HUES64 (cell line): ENCODE measurements around the gene NACAD.

Experiments
- H3K27ac ChIP-seq: 2 replicates; pipeline ENCODE4 v1.7.0; 2013; ENCODE audit warnings: low read depth, low read length, inconsistent platforms
- H3K27me3 ChIP-seq: 2 replicates; pipeline ENCODE4 v1.6.1; 2013; ENCODE audit warnings: mild to moderate bottlenecking, low read length; ENCODE audit not compliant: insufficient read depth
- H3K36me3 ChIP-seq: 2 replicates; pipeline ENCODE4 v1.6.1; 2013; ENCODE audit warnings: mild to moderate bottlenecking, low read length; ENCODE audit not compliant: insufficient read depth
- H3K4me1 ChIP-seq: 2 replicates; pipeline ENCODE4 v1.6.1; 2013; ENCODE audit warnings: mild to moderate bottlenecking, low read length, moderate library complexity; ENCODE audit not compliant: insufficient read depth
- H3K4me3 ChIP-seq: 2 replicates; pipeline ENCODE4 v1.5.1; 2013; ENCODE audit warnings: mild to moderate bottlenecking, low read length, moderate library complexity
- H3K9ac ChIP-seq: 2 replicates; pipeline ENCODE4 v1.6.1; 2013; ENCODE audit warnings: mild to moderate bottlenecking, low read depth, low read length
- H3K9me3 ChIP-seq: 2 replicates; pipeline ENCODE4 v1.6.1; 2013; ENCODE audit warnings: low read depth, low read length; ENCODE audit not compliant: insufficient read depth
- WGBS: fragments of 150-250, 120-280 bp; methylation state at CpG from one replicate; pipeline ENCODE4 v1.1.7; 2013; ENCODE audit warnings: missing lambda C conversion rate; 5-methylcytosine and 5-hydroxymethylcytosine counted together

NACAD gene

GRCh38 chr7:45086331-45087065 is 2.3 kb downstream of the NACAD start:
- H3K4me3 ChIP-seq = no peak overlapping the region
- H3K4me1 ChIP-seq = no peaks in the 10 kb centered on the region
- H3K27ac ChIP-seq = no peak overlapping the region
- WGBS = 89% methylated on average over 15 of the region's 15 CpGs
- peaks cover 18% of the 10 kb centered on the region for H3K27me3 ChIP-seq
- H3K36me3 ChIP-seq = no peaks in the 10 kb centered on the region
- H3K9ac ChIP-seq = no peak overlapping the region
- H3K9me3 ChIP-seq = no peaks in the 10 kb centered on the region

GRCh38 chr7:45085619-45086200 is 3.1 kb downstream of the NACAD start:
- no peak overlapping the region for H3K9ac ChIP-seq
- 89% methylated on average over 23 of the region's 23 CpGs for WGBS
- no peaks in the 10 kb centered on the region for H3K4me1 ChIP-seq
- no peaks in the 10 kb centered on the region for H3K9me3 ChIP-seq
- H3K36me3 ChIP-seq = no peaks in the 10 kb centered on the region
- H3K4me3 ChIP-seq = no peak overlapping the region
- H3K27me3 ChIP-seq = peaks cover 18% of the 10 kb centered on the region
- H3K27ac ChIP-seq = no peak overlapping the region

GRCh38 chr7:45084901-45085618 is 3.7 kb downstream of the NACAD start:
- Histone ChIP-seq H3K9ac (no peak overlapping the region), H3K9me3 (no peaks in the 10 kb centered on the region), H3K27me3 (peaks cover 17% of the 10 kb centered on the region), H3K36me3 (no peaks in the 10 kb centered on the region), H3K27ac (no peak overlapping the region), H3K4me3 (no peak overlapping the region), H3K4me1 (no peaks in the 10 kb centered on the region)
- WGBS = 85% methylated on average over 24 of the region's 24 CpGs

GRCh38 chr7:45084336-45084735 is 4.4 kb downstream of the NACAD start:
- Histone ChIP-seq H3K27ac (no peak overlapping the region), H3K27me3 (peaks cover 11% of the 10 kb centered on the region), H3K9me3 (no peaks in the 10 kb centered on the region), H3K9ac (no peak overlapping the region), H3K4me1 (no peaks in the 10 kb centered on the region), H3K36me3 (no peaks in the 10 kb centered on the region), H3K4me3 (no peak overlapping the region)
- WGBS = 92% methylated on average over 5 of the region's 5 CpGs

- H3K36me3 ChIP-seq = 0 out of 2 replicates have a peak, but pooled peaks cover 2% of the 10 kb centered on the region
- WGBS = 88% methylated on average over 10 of the region's 10 CpGs
- H3K27me3 ChIP-seq = peaks cover 4% of the 10 kb centered on the region; the same call in 1 of the 2 replicates
- no peaks in the 10 kb centered on the region for H3K9me3 ChIP-seq
- H3K27ac ChIP-seq = no peak overlapping the region
- no peak overlapping the region for H3K4me3 ChIP-seq
- H3K9ac ChIP-seq = no peak overlapping the region
- H3K4me1 ChIP-seq = no peaks in the 10 kb centered on the region
Measured at GRCh38 chr7:45082831-45083331, 5.9 kb downstream of the NACAD start.

GRCh38 chr7:45082031-45082830 is 6.5 kb downstream of the NACAD start:
- Histone ChIP-seq H3K9me3 (no peaks in the 10 kb centered on the region), H3K9ac (no peak overlapping the region), H3K27ac (no peak overlapping the region), H3K4me1 (no peaks in the 10 kb centered on the region), H3K36me3 (0 out of 2 replicates have a peak, but pooled peaks cover 5% of the 10 kb centered on the region), H3K4me3 (no peak overlapping the region), H3K27me3 (peaks cover under 1% of the 10 kb centered on the region; the same call in 1 of the 2 replicates)
- 93% methylated on average over 18 of the region's 18 CpGs for WGBS

GRCh38 chr7:45081670-45081974 is 7.1 kb downstream of the NACAD start:
- no peaks in the 10 kb centered on the region for H3K9me3 ChIP-seq
- H3K9ac ChIP-seq = no peak overlapping the region
- no peak overlapping the region for H3K27ac ChIP-seq
- WGBS = 93% methylated on average over 9 of the region's 9 CpGs
- no peak overlapping the region for H3K4me3 ChIP-seq
- H3K27me3 ChIP-seq = no peaks in the 10 kb centered on the region
- 0 out of 2 replicates have a peak, but pooled peaks cover 5% of the 10 kb centered on the region for H3K36me3 ChIP-seq
- no peaks in the 10 kb centered on the region for H3K4me1 ChIP-seq

- Histone ChIP-seq H3K27ac (no peak overlapping the region), H3K27me3 (no peaks in the 10 kb centered on the region), H3K36me3 (peaks cover 9% of the 10 kb centered on the region; the same call in 1 of the 2 replicates), H3K4me3 (no peak overlapping the region), H3K4me1 (no peaks in the 10 kb centered on the region), H3K9ac (no peak overlapping the region), H3K9me3 (no peaks in the 10 kb centered on the region)
- 91% methylated on average over 14 of the region's 14 CpGs for WGBS
Measured at GRCh38 chr7:45080958-45081669, 7.7 kb downstream of the NACAD start.

GRCh38 chr7:45080265-45080957 is 8.4 kb downstream of the NACAD start:
- Histone ChIP-seq H3K27me3 (no peaks in the 10 kb centered on the region), H3K9ac (no peak overlapping the region), H3K4me3 (no peak overlapping the region), H3K27ac (no peak overlapping the region), H3K9me3 (no peaks in the 10 kb centered on the region), H3K36me3 (peaks cover 16% of the 10 kb centered on the region), H3K4me1 (no peaks in the 10 kb centered on the region)
- 89% methylated on average over 17 of the region's 17 CpGs for WGBS

GRCh38 chr7:45078125-45078681 is 10.6 kb downstream of the NACAD start:
- H3K4me3 ChIP-seq = no peak overlapping the region
- H3K9me3 ChIP-seq = no peaks in the 10 kb centered on the region
- H3K4me1 ChIP-seq = no peaks in the 10 kb centered on the region
- H3K9ac ChIP-seq = no peak overlapping the region
- no peak overlapping the region for H3K27ac ChIP-seq
- 88% methylated on average over 8 of the region's 8 CpGs for WGBS
- no peaks in the 10 kb centered on the region for H3K27me3 ChIP-seq
- H3K36me3 ChIP-seq = peaks cover 36% of the 10 kb centered on the region
